Activated naive CD4-positive, alpha-beta T cell treated with anti-CD3 and anti-CD28 coated beads, Interleukin-2, amount 50 U/mL, for 16 hours (primary cell): Measurements from ENCODE around the gene KLKB1.
"Not testable (repeated sequence)": the region's sequence is repeated elsewhere in the genome, so short reads cannot be mapped to it uniquely, and the experiment has no call there.

Experiments
- DNase-seq: peaks from one replicate; pipeline ENCODE4 v3.0.0-alpha.2; 2020

The KLKB1 gene

GRCh38 chr4:186265683-186266652 is 38.7 kb downstream of the KLKB1 start, which contains the start of gene F11:
TSS of gene F11 (plus strand) at chr4:186266189. CDS start at chr4:186267137, 948 bp downstream.
- no peak for DNase-seq

- DNase-seq, result no peak
Observed at GRCh38 chr4:186266729-186267456, 39.6 kb downstream of the KLKB1 start.

GRCh38 chr4:186271081-186271678 is 43.9 kb downstream of the KLKB1 start:
- no peak for DNase-seq

GRCh38 chr4:186272699-186273391 is 45.5 kb downstream of the KLKB1 start:
- DNase-seq, result no peak

- DNase-seq, result not testable (repeated sequence)
Observed at GRCh38 chr4:186273392-186273789, 46.1 kb downstream of the KLKB1 start.

GRCh38 chr4:186283311-186283710 is 56.0 kb downstream of the KLKB1 start:
- DNase-seq, result no peak

- DNase-seq, result no peak
Observed at GRCh38 chr4:186285147-186285546, 57.8 kb downstream of the KLKB1 start.

GRCh38 chr4:186286581-186286980 is 59.3 kb downstream of the KLKB1 start:
- no peak for DNase-seq

GRCh38 chr4:186291256-186291890 is 64.1 kb downstream of the KLKB1 start:
- no peak for DNase-seq

GRCh38 chr4:186294160-186294559 is 66.9 kb downstream of the KLKB1 start:
- DNase-seq, result no peak

- DNase-seq, result no peak
Observed at GRCh38 chr4:186296481-186296880, 69.2 kb downstream of the KLKB1 start.

- DNase-seq, result no peak
Observed at GRCh38 chr4:186297013-186297645, 69.8 kb downstream of the KLKB1 start.

- no peak for DNase-seq
Observed at GRCh38 chr4:186298031-186298647, 70.8 kb downstream of the KLKB1 start.

GRCh38 chr4:186299291-186299690 is 72.0 kb downstream of the KLKB1 start:
- no peak for DNase-seq

GRCh38 chr4:186300659-186301390 is 73.5 kb downstream of the KLKB1 start:
- no peak for DNase-seq

- no peak for DNase-seq
Observed at GRCh38 chr4:186304216-186304615, 76.9 kb downstream of the KLKB1 start.

- no peak for DNase-seq
Observed at GRCh38 chr4:186304866-186305505, 77.7 kb downstream of the KLKB1 start.

- no peak for DNase-seq
Observed at GRCh38 chr4:186307497-186307896, 80.2 kb downstream of the KLKB1 start.

- DNase-seq, result no peak
Observed at GRCh38 chr4:186307916-186308315, 80.6 kb downstream of the KLKB1 start.
